DMS153 (cell line): ENCODE results near the gene TMEM186.
"Not testable (repeated sequence)": the region's sequence is repeated elsewhere in the genome, so short reads cannot be mapped to it uniquely, and the experiment has no call there.

Experiments
- DNase-seq: peaks from one replicate; lab custom pipeline; 2025; lab: John Stamatoyannopoulos, UW

Gene TMEM186

GRCh38 chr16:8812162-8812843, 14.9 kb upstream of the TMEM186 start:
- no peak for DNase-seq

DNA sequence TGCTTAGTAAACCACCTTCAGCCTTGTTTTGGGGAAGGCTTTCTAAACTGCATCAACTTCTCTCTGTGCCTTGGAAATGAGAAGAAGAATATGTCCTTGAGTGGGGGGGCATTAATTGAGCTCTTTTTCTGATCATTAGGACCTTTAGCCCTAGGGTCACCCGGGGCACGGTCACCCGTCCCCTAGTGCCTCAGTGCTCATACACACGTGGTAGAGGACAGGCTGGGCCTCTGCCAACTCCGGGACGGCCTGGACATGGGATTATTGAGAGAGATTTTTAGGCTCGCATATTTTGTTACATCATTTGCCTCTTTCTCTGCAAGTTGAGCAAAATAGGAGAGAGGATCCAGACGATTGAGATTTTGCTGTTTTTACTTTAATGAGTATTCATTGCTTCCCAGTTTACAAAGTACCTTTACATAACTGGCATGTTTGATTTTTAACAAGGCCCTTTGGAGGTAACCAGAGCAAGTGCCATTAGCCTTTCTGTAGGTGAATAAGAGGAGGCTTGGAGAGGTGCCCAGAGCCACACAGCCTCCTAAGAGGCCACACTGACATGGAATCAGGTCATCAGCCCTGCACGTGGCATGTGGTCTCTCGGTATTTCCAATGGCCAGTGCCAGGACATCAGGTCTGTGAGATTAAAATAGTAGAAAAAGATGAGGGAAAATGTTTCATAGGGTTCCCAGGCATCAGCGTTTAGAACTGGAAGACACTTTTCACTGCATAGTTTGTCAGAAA, 11.3 kb upstream of the TMEM186 start:
- DNase-seq: no peak

DNA sequence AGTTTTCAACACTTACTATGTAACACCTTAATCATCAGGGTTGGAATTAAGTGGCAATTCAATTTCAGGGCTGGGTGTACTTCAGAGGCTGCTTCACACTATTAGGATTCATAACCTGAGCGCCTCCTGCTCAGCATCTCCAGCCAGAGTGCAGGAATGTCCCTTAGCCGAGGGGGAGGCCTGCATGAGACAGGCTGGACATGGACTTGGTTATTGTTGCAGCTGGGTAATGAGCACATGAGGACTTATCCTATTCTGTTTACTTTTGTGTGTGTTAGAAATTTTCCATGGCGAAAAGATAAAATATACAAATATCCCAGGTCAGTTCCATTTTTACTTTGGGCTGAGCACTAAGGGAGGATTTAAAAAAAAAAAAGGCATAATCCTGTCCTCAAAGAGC, 10.6 kb upstream of the TMEM186 start:
- no peak for DNase-seq

DNA sequence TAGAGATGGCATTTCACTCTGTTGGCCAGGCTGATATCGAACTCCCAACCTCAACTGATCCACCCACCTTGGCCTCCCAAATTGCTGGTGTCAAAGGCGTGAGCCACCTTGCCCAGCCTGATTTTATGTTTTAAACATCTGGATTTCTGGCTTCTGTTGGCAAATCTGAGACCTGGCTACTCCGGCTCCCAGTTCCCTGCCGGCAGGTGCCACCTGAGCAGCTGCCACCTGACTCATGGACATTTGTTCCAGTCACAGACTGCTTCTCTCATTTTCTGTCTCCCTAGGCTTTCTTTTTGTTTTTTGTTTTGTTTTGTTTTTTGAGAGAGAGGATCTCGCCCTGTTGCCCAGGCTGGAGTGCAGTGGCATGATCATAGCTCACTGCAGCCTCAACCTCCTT, 9.8 kb upstream of the TMEM186 start:
- no peak for DNase-seq

DNA sequence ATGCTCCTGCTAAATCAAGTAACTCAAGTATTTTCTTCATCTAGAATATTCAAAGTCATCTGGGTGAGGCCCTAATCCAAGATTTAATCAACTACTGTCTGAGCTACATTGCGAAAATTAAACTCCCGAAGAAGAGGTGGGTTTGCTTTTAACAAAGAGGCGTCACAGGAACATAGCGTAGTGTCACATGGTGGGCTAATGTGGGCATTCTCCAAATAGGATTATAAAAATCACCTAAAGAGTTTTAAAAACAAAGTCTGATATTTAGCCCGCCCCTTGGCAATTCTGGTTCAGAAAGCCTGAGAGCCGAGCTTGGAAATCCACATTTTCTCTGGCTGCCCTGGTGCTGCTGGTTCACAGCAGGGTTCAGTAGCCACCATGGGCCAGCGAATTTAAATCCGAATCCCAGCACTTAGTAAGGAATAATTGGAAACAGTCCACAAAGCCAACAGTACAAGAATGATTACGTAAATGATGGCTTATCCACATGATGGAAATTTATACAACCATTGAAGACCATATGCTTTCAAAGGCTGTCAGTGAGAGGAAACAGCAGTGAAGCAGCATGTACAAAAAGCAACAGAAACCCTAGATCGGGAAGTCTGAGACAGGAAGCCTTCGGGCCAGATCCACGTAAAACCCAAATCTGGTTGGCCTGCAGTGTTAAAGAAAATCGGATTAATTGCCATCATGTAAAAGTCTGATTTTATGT, 9.0 kb upstream of the TMEM186 start:
- no peak for DNase-seq

- no peak for DNase-seq
Observed at GRCh38 chr16:8804313-8804712, 6.9 kb upstream of the TMEM186 start.

DNA sequence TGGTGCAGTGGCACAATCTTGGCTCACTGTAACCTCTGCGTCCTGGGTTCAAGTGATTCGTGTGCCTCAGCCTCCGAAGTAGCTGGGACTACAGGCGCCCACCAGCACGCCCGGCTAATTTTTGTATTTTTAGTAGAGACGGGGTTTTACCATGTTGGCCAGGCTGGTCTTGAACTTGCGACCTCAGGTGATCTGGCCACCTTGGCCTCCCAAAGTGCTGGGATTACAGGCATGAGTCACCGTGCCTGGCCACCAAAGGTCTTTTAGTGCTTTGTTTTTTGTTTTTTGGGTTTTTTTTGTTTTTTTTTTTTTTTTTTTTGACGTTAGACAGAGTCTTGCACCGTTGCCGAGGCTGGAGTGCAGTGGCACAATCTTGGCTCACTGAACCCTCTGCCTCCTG, 6.3 kb upstream of the TMEM186 start:
- DNase-seq: not testable (repeated sequence)

DNA sequence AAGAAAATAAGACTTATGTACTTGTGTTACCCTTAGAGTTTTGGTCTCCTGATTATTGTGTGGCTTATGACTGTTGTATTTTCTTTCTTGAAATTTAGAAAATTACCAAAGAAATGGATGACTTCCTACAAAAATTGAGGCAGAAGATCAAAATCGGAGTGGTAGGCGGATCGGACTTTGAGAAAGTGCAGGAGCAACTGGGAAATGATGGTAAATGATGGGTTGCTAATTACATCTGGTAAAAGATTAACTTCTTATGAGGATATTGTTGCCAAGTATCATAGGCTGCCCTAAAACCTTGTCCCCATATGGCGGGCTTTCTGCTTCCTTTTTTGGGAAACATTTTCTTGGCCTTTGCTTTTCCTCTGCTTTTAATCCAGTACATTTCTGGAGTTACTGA, 4.3 kb upstream of the TMEM186 start:
- no peak for DNase-seq

DNA sequence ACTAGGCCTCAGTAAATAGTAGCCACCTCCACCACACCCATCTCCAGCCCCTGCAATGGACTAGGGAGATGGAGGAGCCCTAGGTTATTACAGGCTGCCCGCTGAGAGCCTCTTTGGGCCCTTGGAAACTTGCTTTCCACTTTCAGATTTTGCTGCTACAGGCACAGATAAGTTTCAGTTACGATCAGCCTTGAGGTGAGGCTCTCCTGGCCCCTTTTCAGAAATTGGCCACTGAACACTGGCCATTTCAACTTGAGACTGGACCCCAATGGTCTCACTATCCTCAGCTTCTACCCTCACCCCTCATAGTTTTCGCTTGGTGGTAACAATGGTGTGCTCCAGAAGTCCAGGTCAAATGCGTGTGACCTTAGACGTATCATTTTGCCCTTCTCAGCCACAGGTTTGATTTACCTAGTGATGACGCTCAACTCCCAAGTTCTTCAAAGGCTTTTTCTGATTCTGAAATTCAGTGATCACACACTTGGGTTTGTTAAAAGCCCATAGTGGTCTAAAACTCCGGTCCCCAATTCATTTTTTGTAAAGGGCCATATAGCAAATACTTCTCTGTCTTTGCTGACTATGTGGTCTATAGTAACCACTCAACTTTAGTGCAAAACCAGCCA, 1.2 kb upstream of the TMEM186 start:
- no peak for DNase-seq

GRCh38 chr16:8798174-8798527, 712 bp upstream of the TMEM186 start:
- DNase-seq: no peak

DNA sequence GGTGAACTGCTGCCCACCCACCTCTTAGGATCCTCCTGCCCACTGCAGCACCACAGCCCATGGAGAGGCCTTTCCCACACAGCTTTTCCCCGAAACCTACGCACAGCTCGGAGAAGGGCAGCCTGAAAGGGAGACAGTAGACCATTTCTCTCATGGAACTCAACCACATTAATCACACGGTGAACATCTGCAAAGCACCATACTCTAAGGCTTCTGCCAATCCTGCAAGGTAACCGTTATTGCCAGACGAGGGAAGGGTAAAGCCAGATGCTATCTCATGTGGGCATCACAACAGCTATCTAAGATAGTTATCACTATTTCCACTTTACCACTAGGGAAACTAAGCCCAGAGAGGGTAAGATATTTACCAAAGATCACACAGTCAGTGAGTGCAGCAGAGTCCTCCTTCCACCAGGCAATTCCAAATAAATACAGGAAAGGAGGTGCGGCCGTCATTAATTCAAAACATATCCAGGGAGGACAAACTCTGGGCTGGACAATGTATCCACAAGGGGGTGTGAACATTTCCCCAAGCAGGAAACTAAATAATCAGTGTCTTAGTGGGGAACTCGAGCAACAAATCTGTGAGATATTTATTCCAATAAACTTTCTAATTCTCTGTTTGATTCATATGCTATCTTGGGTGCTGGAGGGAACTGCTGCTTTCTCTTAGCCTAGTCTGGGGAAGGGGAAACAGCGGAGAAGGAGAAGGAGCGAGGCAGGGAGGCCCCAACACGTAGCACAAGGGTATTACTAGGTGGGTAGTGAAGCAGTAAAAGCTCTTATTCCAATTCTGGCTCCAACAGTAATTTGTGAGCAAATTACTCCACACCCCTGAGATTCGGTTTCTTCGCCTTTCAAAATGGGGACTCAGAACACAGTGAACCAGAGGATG, 723 bp downstream of the TMEM186 start:
- no peak for DNase-seq

DNA sequence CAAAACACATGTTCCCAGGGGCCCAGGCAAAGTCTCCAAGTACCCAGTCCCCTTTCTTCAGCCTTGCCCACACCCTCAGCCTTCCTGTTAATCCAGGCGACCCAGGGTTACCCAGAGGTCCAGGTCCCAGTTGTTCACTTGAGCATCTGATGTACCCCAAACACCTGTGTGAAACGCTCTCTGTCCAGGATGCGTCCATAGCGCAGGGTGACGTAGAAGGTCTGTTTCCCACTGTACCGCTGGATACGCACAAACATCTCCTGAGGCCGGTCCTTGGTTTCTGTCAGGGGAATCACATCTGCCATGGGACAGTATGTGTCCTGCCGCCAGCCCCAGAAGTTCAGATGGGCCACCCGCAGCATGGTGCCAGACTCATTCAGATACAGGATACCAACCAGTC, 1.6 kb downstream of the TMEM186 start:
- DNase-seq: no peak

- DNase-seq: no peak
Observed at GRCh38 chr16:8795091-8795490, 2.3 kb downstream of the TMEM186 start.

DNA sequence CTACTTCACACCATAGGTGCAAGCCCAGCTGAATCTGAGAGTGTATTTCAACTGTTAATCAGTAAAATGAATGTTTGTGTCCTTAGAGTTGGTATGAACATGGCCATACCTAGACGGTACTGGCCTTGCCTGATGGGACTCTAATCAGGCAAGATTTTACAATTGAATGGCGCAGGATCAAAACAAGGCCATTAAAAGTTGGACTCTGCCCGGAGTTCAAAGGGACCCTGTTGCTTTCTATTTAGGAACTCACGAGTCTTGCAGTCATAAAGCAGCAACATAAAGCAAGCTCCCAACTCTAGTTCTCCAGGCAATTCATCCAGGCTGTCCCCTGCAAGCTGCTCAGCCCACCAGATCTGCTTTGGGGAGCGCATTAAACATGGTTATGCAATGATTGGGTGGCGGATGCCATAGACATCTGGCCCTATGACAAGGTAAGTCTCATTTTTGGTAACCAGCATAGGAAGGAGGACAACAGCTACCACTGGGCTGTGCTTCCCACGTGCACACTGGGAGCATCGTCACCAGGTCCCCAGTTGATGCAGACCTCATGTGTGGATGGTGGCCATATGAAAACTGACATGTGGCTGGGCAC, 8.8 kb downstream of the TMEM186 start:
- DNase-seq: no peak

DNA sequence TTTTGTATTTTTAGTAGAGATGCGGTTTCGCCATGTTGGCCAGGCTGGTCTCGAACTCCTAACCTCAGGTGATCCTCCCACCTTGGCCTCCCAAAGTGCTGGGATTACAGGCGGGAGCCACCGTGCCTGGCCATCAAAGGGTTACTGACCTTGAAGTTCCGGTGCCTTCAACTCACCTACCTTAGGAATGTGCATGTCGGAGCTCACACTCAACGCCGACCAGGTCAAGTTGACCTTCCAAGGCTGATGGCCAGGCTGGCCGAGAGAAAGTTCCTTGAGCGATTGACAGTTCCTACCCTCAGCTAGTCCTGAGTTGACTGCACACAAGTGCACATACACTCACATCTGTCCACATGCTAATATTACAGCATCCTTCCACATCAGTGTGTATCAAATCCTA, 11.1 kb downstream of the TMEM186 start:
- not testable (repeated sequence) for DNase-seq

DNA sequence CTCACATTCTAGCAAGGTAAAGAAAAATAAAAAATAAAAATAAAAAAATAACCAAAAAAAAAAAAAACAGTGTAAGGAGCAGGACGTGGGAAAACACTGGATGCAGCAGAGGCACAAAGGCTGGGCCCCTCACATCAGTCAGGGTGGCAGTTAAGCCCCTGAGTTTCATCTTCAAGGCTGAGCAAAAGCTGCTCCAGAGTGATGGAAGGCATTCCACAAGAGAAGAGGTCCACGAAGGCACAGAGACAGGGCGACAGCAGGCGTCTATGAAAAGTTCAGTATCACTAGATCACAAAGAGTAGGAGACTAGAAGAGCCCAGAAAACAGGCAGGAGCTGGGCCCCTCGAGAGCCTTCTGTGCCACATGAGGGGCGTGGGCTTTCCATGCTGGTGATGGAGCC, 12.0 kb downstream of the TMEM186 start:
- DNase-seq: no peak

- no peak for DNase-seq
Observed at GRCh38 chr16:8782673-8783072, 14.8 kb downstream of the TMEM186 start.

GRCh38 chr16:8781797-8782196, 15.6 kb downstream of the TMEM186 start:
- DNase-seq: no peak

DNA sequence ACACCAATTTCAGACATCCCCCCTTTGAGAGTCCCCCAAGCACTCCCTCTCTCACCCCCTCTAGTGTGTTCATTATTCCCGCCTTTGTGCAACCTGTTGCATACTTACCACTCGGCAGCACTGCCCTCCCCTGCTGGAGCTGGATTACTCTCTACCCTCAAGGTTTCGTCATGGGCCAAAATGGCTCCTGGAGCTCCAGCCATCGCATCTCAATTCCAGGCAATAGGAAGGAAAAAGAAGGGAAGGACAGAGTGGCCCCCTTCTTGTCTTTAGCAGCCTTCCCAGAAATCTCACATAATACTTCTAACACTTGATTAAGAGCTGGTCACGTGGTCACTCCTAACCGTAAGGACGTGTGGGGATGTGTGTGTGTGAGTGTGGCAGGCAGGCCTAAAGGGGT, 20.2 kb downstream of the TMEM186 start:
- DNase-seq: no peak

DNA sequence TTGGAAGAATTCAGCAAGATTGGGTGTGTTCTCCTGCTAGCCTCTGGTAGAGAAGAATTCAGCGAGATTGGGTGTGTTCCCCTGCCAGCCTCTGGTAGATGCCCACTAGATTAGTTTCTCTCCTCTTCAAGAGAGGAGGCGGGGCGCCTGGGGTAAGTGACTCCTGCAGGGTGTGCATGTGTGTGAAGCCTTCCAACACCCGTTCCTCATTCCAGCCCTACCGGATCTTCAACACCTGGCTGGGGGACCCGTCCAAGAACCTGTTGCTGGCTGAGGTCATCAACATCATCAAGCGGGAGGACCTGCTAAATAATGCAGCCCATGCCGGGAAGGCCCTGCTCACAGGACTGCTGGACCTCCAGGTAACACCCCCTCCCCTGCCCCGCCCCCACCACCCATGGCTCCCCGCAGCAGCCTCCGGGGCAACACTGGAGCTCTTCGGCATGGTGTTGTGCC, 21.3 kb downstream of the TMEM186 start:
- no peak for DNase-seq

DNA sequence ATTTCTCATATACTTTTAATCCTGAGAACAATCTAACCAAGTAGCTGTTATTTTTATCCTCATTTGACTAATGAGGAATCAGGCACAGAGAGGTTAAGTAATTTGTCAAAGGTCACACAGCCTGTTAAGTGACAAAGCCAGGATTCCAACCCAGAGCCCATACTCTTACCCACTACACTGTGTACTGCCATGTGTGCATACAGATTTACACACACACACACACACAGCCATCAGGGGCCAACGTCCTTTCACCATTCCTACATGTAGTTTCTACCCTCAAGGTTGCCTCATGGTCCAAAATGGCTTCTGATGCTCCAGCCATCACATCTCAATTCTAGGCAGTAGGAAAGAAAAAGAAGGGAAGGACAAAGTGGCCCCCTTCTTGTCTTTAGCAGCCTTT, 22.1 kb downstream of the TMEM186 start:
- no peak for DNase-seq
